SK-N-SH (cell line): Measurements from ENCODE around the gene VIPR2. TPM values are rescaled to one million over a fixed set of nuclear protein-coding genes. Genes with fewer than 3 reads are reported as not detected.

Experiments used
- CTCF ChIA-PET: fragments of 300-600, 350-600 bp; formaldehyde crosslinking; extraction: SDS; loops from one replicate; lab custom pipeline; 2021; lab: Yijun Ruan, JAX
- POLR2A ChIA-PET: fragments of 350-600 bp; sonication (Branson Sonifier 250); formaldehyde crosslinking; extraction: SDS; loops from one replicate; lab custom pipeline; 2020; ENCODE audit warnings: antibody characterized with exemption, inconsistent platforms; lab: Yijun Ruan, JAX
- DNase-seq: peaks from one replicate; pipeline ENCODE4 v3.0.0; 2012
- H2AFZ ChIP-seq: fragments of 200-600 bp; sonication (generic); 2 replicates; pipeline ENCODE4 v1.8.1; 2016; ENCODE audit warnings: antibody characterized with exemption, mild to moderate bottlenecking, low read depth
- H3F3A ChIP-seq: fragments of 200-600 bp; sonication (generic); replicated peaks from 2 replicates; pipeline ENCODE3; 2016; ENCODE audit warnings: antibody characterized with exemption, mild to moderate bottlenecking; ENCODE audit not compliant: insufficient read depth
- H3K27ac ChIP-seq, 2 experiments: fragments of 200-500 bp in 1 of 2; fragments of 200-600 bp in 1 of 2; sonication (Bioruptor generic) in 1 of 2; sonication (generic), shearing (Covaris generic) in 1 of 2; 2 replicates each; pipeline versions ENCODE4 v1.5.1 to v1.6.1; 2014 to 2016; ENCODE audit warnings: low read depth in 2 of 2, inconsistent platforms in 1 of 2, low read length in 1 of 2, mild to moderate bottlenecking in 1 of 2, mixed read lengths in 1 of 2
- H3K27me3 ChIP-seq: fragments of 200-600 bp; sonication (generic), shearing (Covaris generic); 2 replicates; pipeline ENCODE4 v1.6.1; 2016; ENCODE audit warnings: mixed run types; ENCODE audit not compliant: insufficient read depth
- H3K36me3 ChIP-seq, 2 experiments: fragments of 200-500 bp in 1 of 2; fragments of 200-600 bp in 1 of 2; sonication (Bioruptor generic) in 1 of 2; sonication (generic) in 1 of 2; replicated peaks in 1 of 2; 2 replicates each; pipeline versions ENCODE3 to v1.5.1; 2014 to 2016; ENCODE audit warnings: low read length in 1 of 2, mild to moderate bottlenecking in 1 of 2; ENCODE audit not compliant: insufficient read depth in 2 of 2, control insufficient read depth in 1 of 2
- H3K4me1 ChIP-seq, 2 experiments: fragments of 200-500 bp in 1 of 2; fragments of 200-600 bp in 1 of 2; sonication (Bioruptor generic) in 1 of 2; sonication (generic), shearing (Covaris generic) in 1 of 2; 2 replicates each; pipeline versions ENCODE4 v1.5.1 to v1.6.1; 2014 to 2016; ENCODE audit warnings: low read depth in 1 of 2, low read length in 1 of 2, mixed run types in 1 of 2; ENCODE audit not compliant: insufficient read depth in 2 of 2, control insufficient read depth in 1 of 2
- H3K4me2 ChIP-seq: fragments of 200-600 bp; sonication (generic), shearing (Covaris generic); 2 replicates; pipeline ENCODE4 v1.6.1; 2017; ENCODE audit warnings: mixed run types
- H3K4me3 ChIP-seq, 2 experiments: fragments of 200-500 bp in 1 of 2; fragments of 200-600 bp in 1 of 2; sonication (Bioruptor generic) in 1 of 2; sonication (generic), shearing (Covaris generic) in 1 of 2; 2 replicates each; pipeline versions ENCODE4 v1.5.1 to v1.8.1; 2014 to 2016; ENCODE audit warnings: low read depth in 2 of 2, inconsistent platforms in 1 of 2, low read length in 1 of 2, mild to moderate bottlenecking in 1 of 2, mixed read lengths in 1 of 2, moderate library complexity in 1 of 2
- H3K79me2 ChIP-seq: fragments of 200-600 bp; sonication (generic); 2 replicates; pipeline ENCODE4 v1.8.1; 2017; ENCODE audit warnings: mild to moderate bottlenecking; ENCODE audit not compliant: insufficient read depth
- H3K9ac ChIP-seq: fragments of 200-600 bp; sonication (generic); 2 replicates; pipeline ENCODE4 v1.6.1; 2017; ENCODE audit warnings: mixed run types
- H3K9me2 ChIP-seq: fragments of 200-600 bp; sonication (generic); 2 replicates; pipeline ENCODE4 v1.6.1; 2017; ENCODE audit warnings: mixed run types
- H3K9me3 ChIP-seq: fragments of 200-600 bp; sonication (generic); 2 replicates; pipeline ENCODE4 v1.6.1; 2017; ENCODE audit warnings: mixed run types, mild to moderate bottlenecking, moderate library complexity
- H4K20me1 ChIP-seq: fragments of 200-600 bp; sonication (generic); 2 replicates; pipeline ENCODE4 v1.6.1; 2017; ENCODE audit warnings: mild to moderate bottlenecking, mixed run types; ENCODE audit not compliant: insufficient read depth
- CHD2 ChIP-seq: fragments of 150-350 bp; IDR thresholded peaks from 2 replicates; pipeline ENCODE4 v1.6.1; 2018; ENCODE audit warnings: low read length; ENCODE audit not compliant: partially characterized antibody
- ELF1 ChIP-seq: IDR thresholded peaks from 2 replicates; pipeline ENCODE4 v1.4.0; 2012
- EZH2phosphoT487 ChIP-seq: fragments of 200-600 bp; sonication (generic); IDR thresholded peaks from 2 replicates; pipeline ENCODE4 v1.6.1; 2017; ENCODE audit warnings: low read depth, mixed run types, mild to moderate bottlenecking, antibody characterized with exemption, moderate library complexity, borderline replicate concordance
- FOSL2 ChIP-seq: IDR thresholded peaks from 2 replicates; pipeline ENCODE4 v1.4.0; 2012; ENCODE audit warnings: low read depth, mild to moderate bottlenecking, moderate library complexity, borderline replicate concordance
- FOXJ3 ChIP-seq: sonication (generic); formaldehyde crosslinking; IDR thresholded peaks from 2 replicates; pipeline ENCODE4 v1.5.1; 2020; ENCODE audit warnings: mild to moderate bottlenecking, missing genetic modification reagents
- GABPA ChIP-seq: IDR thresholded peaks from 2 replicates; pipeline ENCODE4 v1.4.0; 2012; ENCODE audit warnings: low read depth, mild to moderate bottlenecking
- GATA2 ChIP-seq: sonication (generic); formaldehyde crosslinking; IDR thresholded peaks from 2 replicates; pipeline ENCODE4 v1.5.0; 2020; ENCODE audit warnings: mild to moderate bottlenecking, missing genetic modification reagents
- JUND ChIP-seq: IDR thresholded peaks from 2 replicates; pipeline ENCODE4 v1.4.0; 2012
- MXI1 ChIP-seq: IDR thresholded peaks from 2 replicates; pipeline ENCODE4 v1.6.1; 2012; ENCODE audit warnings: mild to moderate bottlenecking, low read depth, low read length, improper control_type of control experiment
- NFIC ChIP-seq: IDR thresholded peaks from 2 replicates; pipeline ENCODE4 v1.4.0; 2012; ENCODE audit warnings: borderline replicate concordance
- POLR2AphosphoS5 ChIP-seq: IDR thresholded peaks from 2 replicates; pipeline ENCODE4 v1.6.1; 2012; ENCODE audit warnings: low read depth, low read length
- RAD21 ChIP-seq: IDR thresholded peaks from 2 replicates; pipeline ENCODE4 v1.6.1; 2012; ENCODE audit warnings: mild to moderate bottlenecking, low read length
- SIN3A ChIP-seq: IDR thresholded peaks from 2 replicates; pipeline ENCODE4 v1.6.1; 2012; ENCODE audit warnings: low read depth, mild to moderate bottlenecking, low read length, moderate library complexity, borderline replicate concordance
- SMC3 ChIP-seq: IDR thresholded peaks from 2 replicates; pipeline ENCODE4 v1.6.1; 2012; ENCODE audit warnings: low read depth, low read length, improper control_type of control experiment
- TAF1 ChIP-seq: IDR thresholded peaks from 2 replicates; pipeline ENCODE4 v1.6.1; 2012; ENCODE audit warnings: low read depth, mild to moderate bottlenecking, low read length, moderate library complexity, borderline replicate concordance
- TCF12 ChIP-seq: IDR thresholded peaks from 2 replicates; pipeline ENCODE4 v1.4.0; 2012
- TEAD4 ChIP-seq: IDR thresholded peaks from 2 replicates; pipeline ENCODE4 v1.4.0; 2012; ENCODE audit warnings: mild to moderate bottlenecking, borderline replicate concordance; ENCODE audit not compliant: insufficient read depth
- YY1 ChIP-seq: IDR thresholded peaks from 2 replicates; pipeline ENCODE4 v1.4.0; 2012; ENCODE audit warnings: low read depth, mild to moderate bottlenecking
- WGBS: methylation state at CpG from one replicate; pipeline ENCODE4 v1.1.6; 2017; ENCODE audit warnings: low lambda C conversion rate; 5-methylcytosine and 5-hydroxymethylcytosine counted together
- polyA plus RNA-seq, 3 experiments: library from polyadenylated mRNA; depleted of rRNA; stranded (reverse); fragments of >200 nt; gene quantifications; 2 replicates each; pipeline ENCODE4 v1.2.3, GENCODE V29; 2012
- TF ChIP-seq, protein P1 (sequence below): IDR thresholded peaks from 2 replicates; pipeline ENCODE4 v1.4.0; 2012; ENCODE audit warnings: low read depth
- TF ChIP-seq, protein P2 (sequence below): fragments of 150-350 bp; IDR thresholded peaks from 2 replicates; pipeline ENCODE4 v1.6.1; 2016; ENCODE audit warnings: mild to moderate bottlenecking, low read depth, low read length
- TF ChIP-seq, protein P3 (sequence below): IDR thresholded peaks from 2 replicates; pipeline ENCODE4 v1.4.0; 2012; ENCODE audit warnings: low read depth, borderline replicate concordance
- TF ChIP-seq, protein P4 (sequence below): fragments of 150-350 bp; IDR thresholded peaks from 2 replicates; pipeline ENCODE4 v1.6.1; 2017; ENCODE audit warnings: antibody characterized with exemption, low read length, low read depth, borderline replicate concordance

The VIPR2 gene
- polyA plus RNA-seq, 1 of the 3 experiments (the other 2 are of a cell fraction): not detected

DNA sequence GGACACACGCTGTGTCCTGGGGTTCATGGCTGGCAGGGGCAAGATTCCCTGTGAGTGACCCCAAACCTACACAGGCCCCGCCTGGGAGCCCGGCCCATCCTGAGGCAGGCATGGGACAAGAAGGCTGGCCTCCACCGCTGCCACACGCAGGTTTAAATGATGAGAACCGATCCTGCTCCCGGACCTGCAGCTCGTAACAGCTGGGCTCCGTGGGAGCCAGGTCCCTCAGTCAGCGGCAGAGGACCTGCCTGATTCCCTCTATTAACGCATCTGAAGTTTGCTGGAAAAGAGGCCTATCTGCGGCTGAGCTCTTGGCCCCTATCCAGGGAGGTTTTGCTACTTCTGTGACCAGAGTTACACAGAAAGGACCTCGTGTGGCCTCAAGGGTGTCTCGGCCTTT, 112.3 kb downstream of the VIPR2 start:
- TF ChIP-seq RAD21 (no peak), FOSL2 (no peak), YY1 (no peak), GATA2 (CRISPR knock-in tag) (no peak), CHD2 (no peak)
- TF ChIP-seq, protein P1, sequence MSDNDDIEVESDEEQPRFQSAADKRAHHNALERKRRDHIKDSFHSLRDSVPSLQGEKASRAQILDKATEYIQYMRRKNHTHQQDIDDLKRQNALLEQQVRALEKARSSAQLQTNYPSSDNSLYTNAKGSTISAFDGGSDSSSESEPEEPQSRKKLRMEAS: no peak
- TF ChIP-seq, protein P2, sequence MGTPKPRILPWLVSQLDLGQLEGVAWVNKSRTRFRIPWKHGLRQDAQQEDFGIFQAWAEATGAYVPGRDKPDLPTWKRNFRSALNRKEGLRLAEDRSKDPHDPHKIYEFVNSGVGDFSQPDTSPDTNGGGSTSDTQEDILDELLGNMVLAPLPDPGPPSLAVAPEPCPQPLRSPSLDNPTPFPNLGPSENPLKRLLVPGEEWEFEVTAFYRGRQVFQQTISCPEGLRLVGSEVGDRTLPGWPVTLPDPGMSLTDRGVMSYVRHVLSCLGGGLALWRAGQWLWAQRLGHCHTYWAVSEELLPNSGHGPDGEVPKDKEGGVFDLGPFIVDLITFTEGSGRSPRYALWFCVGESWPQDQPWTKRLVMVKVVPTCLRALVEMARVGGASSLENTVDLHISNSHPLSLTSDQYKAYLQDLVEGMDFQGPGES: no peak
- ChIA-PET POLR2A (no interaction called here), CTCF (interaction anchor here (2.6 to 3.0 kb wide), 2 partner anchors 16 to 55 kb away, joined by 13 to 18 read pairs; no protein-coding TSS in a partner anchor)
- no peaks in the 10 kb centered on the region for H3K9me3 ChIP-seq
- H3F3A ChIP-seq: no peaks in the 10 kb centered on the region
- 76% methylated on average over 14 of the region's 14 CpGs for WGBS
- no peak overlapping the region for H3K4me3 ChIP-seq
- no peaks in the 10 kb centered on the region for H3K27me3 ChIP-seq
- H3K4me2 ChIP-seq: no peak overlapping the region
- peaks cover 0 to 11% of the 10 kb centered on the region in 2 experiments; a peak in 1 of 4 replicates for H3K4me1 ChIP-seq
- no peaks in the 10 kb centered on the region for H3K9me2 ChIP-seq
- H3K27ac ChIP-seq: no peak overlapping the region
- H2AFZ ChIP-seq: no peak overlapping the region
- no peaks in the 10 kb centered on the region for H4K20me1 ChIP-seq
- H3K9ac ChIP-seq: no peak overlapping the region
- no peaks in the 10 kb centered on the region for H3K79me2 ChIP-seq
- no peak for DNase-seq
- H3K36me3 ChIP-seq: no peaks in the 10 kb centered on the region

DNA sequence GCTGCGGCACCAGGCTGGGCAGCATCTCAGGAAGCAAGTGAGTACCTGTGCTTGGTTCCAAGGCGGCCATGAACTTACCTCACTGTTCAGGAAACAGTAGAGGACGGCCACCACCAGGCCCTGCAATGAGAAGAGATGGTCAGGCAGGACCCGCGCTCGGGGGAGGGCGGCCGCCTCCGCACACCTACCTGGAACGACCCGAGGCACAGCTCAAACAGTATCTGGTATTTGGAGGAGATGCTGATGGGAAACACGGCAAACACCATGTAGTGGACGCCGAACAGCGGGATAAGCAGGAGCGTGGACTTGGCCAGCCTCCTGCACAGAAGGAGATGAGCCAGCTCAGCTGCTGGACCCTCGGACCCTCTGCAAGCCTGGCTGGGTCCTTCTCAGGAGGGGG, 112.9 kb downstream of the VIPR2 start:
- Histone ChIP-seq H3K27ac (no peak overlapping the region), H3K9me2 (no peaks in the 10 kb centered on the region), H3K9me3 (no peaks in the 10 kb centered on the region), H3K36me3 (no peaks in the 10 kb centered on the region), H3K9ac (no peak overlapping the region), H3K27me3 (no peaks in the 10 kb centered on the region), H3K79me2 (no peaks in the 10 kb centered on the region), H3K4me3 (no peak overlapping the region), H3F3A (no peaks in the 10 kb centered on the region), H4K20me1 (no peaks in the 10 kb centered on the region), H3K4me1 (peaks cover 0 to 11% of the 10 kb centered on the region in 2 experiments; a peak in 1 of 4 replicates), H3K4me2 (no peak overlapping the region), H2AFZ (no peak overlapping the region)
- ChIA-PET POLR2A (no interaction called here), CTCF (interaction anchor here (0.9 to 3.0 kb wide), 7 partner anchors 14 to 67 kb away, joined by 3 to 18 read pairs (median 5); no protein-coding TSS in a partner anchor)
- no peak for DNase-seq
- 72% methylated on average over 12 of the region's 17 CpGs for WGBS
- TF ChIP-seq SMC3 (no peak), EZH2phosphoT487 (no peak), CHD2 (no peak), ELF1 (no peak), MXI1 (no peak), POLR2AphosphoS5 (no peak), NFIC (no peak), JUND (no peak), YY1 (no peak), TEAD4 (no peak), FOXJ3 (no peak), TCF12 (no peak), GABPA (no peak), SIN3A (no peak), TAF1 (no peak)
- TF ChIP-seq, protein P2: no peak
- TF ChIP-seq, protein P3, sequence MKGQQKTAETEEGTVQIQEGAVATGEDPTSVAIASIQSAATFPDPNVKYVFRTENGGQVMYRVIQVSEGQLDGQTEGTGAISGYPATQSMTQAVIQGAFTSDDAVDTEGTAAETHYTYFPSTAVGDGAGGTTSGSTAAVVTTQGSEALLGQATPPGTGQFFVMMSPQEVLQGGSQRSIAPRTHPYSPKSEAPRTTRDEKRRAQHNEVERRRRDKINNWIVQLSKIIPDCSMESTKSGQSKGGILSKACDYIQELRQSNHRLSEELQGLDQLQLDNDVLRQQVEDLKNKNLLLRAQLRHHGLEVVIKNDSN: no peak
- TF ChIP-seq, protein P4, sequence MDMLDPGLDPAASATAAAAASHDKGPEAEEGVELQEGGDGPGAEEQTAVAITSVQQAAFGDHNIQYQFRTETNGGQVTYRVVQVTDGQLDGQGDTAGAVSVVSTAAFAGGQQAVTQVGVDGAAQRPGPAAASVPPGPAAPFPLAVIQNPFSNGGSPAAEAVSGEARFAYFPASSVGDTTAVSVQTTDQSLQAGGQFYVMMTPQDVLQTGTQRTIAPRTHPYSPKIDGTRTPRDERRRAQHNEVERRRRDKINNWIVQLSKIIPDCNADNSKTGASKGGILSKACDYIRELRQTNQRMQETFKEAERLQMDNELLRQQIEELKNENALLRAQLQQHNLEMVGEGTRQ: no peak
- TF ChIP-seq, protein P1: no peak
